MM.1S (cell line): ENCODE results near the gene CDH4.

Source experiments
- DNase-seq: peaks from one replicate; pipeline ENCODE4 v3.0.0-alpha.2; 2015
- H2AFZ ChIP-seq: fragments of 300-600 bp; sonication (generic); 2 replicates; pipeline ENCODE4 v1.6.0; 2016; ENCODE audit warnings: antibody characterized with exemption, low read length
- H3F3A ChIP-seq: fragments of 300-600 bp; sonication (generic); 2 replicates; pipeline ENCODE4 v1.6.1; 2016; ENCODE audit warnings: mild to moderate bottlenecking, antibody characterized with exemption, low read length, moderate library complexity, mixed read lengths; ENCODE audit not compliant: insufficient read depth
- H3K27ac ChIP-seq: fragments of 300-600 bp; sonication (generic); 2 replicates; pipeline ENCODE4 v1.5.1; 2016; ENCODE audit warnings: mild to moderate bottlenecking, low read length
- H3K27me3 ChIP-seq: fragments of 300-600 bp; sonication (generic); replicated peaks from 2 replicates; pipeline ENCODE4 v1.6.0; 2016; ENCODE audit warnings: low read length; ENCODE audit not compliant: insufficient read depth
- H3K36me3 ChIP-seq: fragments of 300-600 bp; sonication (generic); replicated peaks from 2 replicates; pipeline ENCODE4 v1.6.1; 2016; ENCODE audit warnings: mild to moderate bottlenecking, low read length, mixed read lengths; ENCODE audit not compliant: insufficient read depth
- H3K4me1 ChIP-seq: fragments of 300-600 bp; sonication (generic); 2 replicates; pipeline ENCODE4 v1.6.1; 2016; ENCODE audit warnings: low read length, mixed read lengths
- H3K4me2 ChIP-seq: fragments of 300-600 bp; sonication (generic); 2 replicates; pipeline ENCODE4 v1.6.0; 2016; ENCODE audit warnings: low read depth, low read length
- H3K4me3 ChIP-seq: fragments of 300-600 bp; sonication (generic); 2 replicates; pipeline ENCODE4 v1.5.1; 2016; ENCODE audit warnings: low read length, mixed read lengths
- H3K79me2 ChIP-seq: fragments of 300-600 bp; sonication (generic); 2 replicates; pipeline ENCODE4 v1.6.1; 2016; ENCODE audit warnings: mixed run types, low read length, mixed read lengths
- H3K9ac ChIP-seq: fragments of 300-600 bp; sonication (generic); 2 replicates; pipeline ENCODE4 v1.6.1; 2016; ENCODE audit warnings: low read length, mixed read lengths
- H3K9me2 ChIP-seq: fragments of 300-600 bp; sonication (generic); replicated peaks from 2 replicates; pipeline ENCODE4 v1.6.1; 2016; ENCODE audit warnings: mild to moderate bottlenecking, low read length, mixed read lengths; ENCODE audit not compliant: insufficient read depth
- H3K9me3 ChIP-seq: fragments of 300-600 bp; sonication (generic); replicated peaks from 2 replicates; pipeline ENCODE4 v1.6.1; 2016; ENCODE audit warnings: mild to moderate bottlenecking, low read length, mixed read lengths; ENCODE audit not compliant: insufficient read depth
- H4K20me1 ChIP-seq: fragments of 300-600 bp; sonication (generic); 2 replicates; pipeline ENCODE4 v1.6.1; 2016; ENCODE audit warnings: mild to moderate bottlenecking, low read length, moderate library complexity, mixed read lengths; ENCODE audit not compliant: insufficient read depth
- CTCF ChIP-seq: fragments of 300-600 bp; sonication (generic); IDR thresholded peaks from 2 replicates; pipeline ENCODE4 v1.5.1; 2016; ENCODE audit warnings: antibody characterized with exemption, low read length, mixed read lengths
- EZH2 ChIP-seq: fragments of 300-600 bp; sonication (generic); optimal IDR thresholded peaks from 2 replicates; pipeline ENCODE3; 2017; ENCODE audit warnings: low read depth, mild to moderate bottlenecking, antibody characterized with exemption, low read length, mixed read lengths
- EZH2phosphoT487 ChIP-seq: fragments of 300-600 bp; sonication (generic); IDR thresholded peaks from 2 replicates; pipeline ENCODE4 v1.6.1; 2018; ENCODE audit warnings: antibody characterized with exemption, low read length

Gene CDH4

GRCh38 chr20:61613917-61614705, 362.1 kb downstream of the CDH4 start:
- Histone ChIP-seq H3F3A (no peaks in the 10 kb centered on the region), H3K4me2 (no peak overlapping the region), H3K9me2 (no peaks in the 10 kb centered on the region), H3K4me3 (no peak overlapping the region), H3K9ac (no peak overlapping the region), H2AFZ (no peak overlapping the region), H3K4me1 (no peaks in the 10 kb centered on the region), H4K20me1 (no peaks in the 10 kb centered on the region), H3K79me2 (no peaks in the 10 kb centered on the region), H3K27ac (no peak overlapping the region), H3K9me3 (no peaks in the 10 kb centered on the region), H3K27me3 (peaks cover 65% of the 10 kb centered on the region), H3K36me3 (no peaks in the 10 kb centered on the region)
- DNase-seq = no peak
- TF ChIP-seq CTCF (no peak), EZH2phosphoT487 (no peak)

- H3K9me2 ChIP-seq = no peaks in the 10 kb centered on the region
- H3K4me1 ChIP-seq = no peaks in the 10 kb centered on the region
- H3K9ac ChIP-seq = no peak overlapping the region
- no peak overlapping the region for H3K4me3 ChIP-seq
- no peak overlapping the region for H3K4me2 ChIP-seq
- no peaks in the 10 kb centered on the region for H3K36me3 ChIP-seq
- DNase-seq = no peak
- no peaks in the 10 kb centered on the region for H3F3A ChIP-seq
- TF ChIP-seq EZH2 (no peak), EZH2phosphoT487 (no peak), CTCF (no peak)
- no peak overlapping the region for H2AFZ ChIP-seq
- no peaks in the 10 kb centered on the region for H3K79me2 ChIP-seq
- H3K9me3 ChIP-seq = no peaks in the 10 kb centered on the region
- H3K27ac ChIP-seq = no peak overlapping the region
- H3K27me3 ChIP-seq = peaks cover 67% of the 10 kb centered on the region
- no peaks in the 10 kb centered on the region for H4K20me1 ChIP-seq
These were observed 362.6 kb downstream of the CDH4 start for GRCh38 chr20:61614706-61615100.

GRCh38 chr20:61615806-61616205, 363.7 kb downstream of the CDH4 start:
- Histone ChIP-seq H3K4me2 (no peak overlapping the region), H3K27me3 (peaks cover 68% of the 10 kb centered on the region), H3K36me3 (no peaks in the 10 kb centered on the region), H3K9ac (no peak overlapping the region), H3K27ac (no peak overlapping the region), H3K4me3 (no peak overlapping the region), H3K9me2 (no peaks in the 10 kb centered on the region), H3K79me2 (no peaks in the 10 kb centered on the region), H3K9me3 (no peaks in the 10 kb centered on the region), H2AFZ (no peak overlapping the region), H3K4me1 (no peaks in the 10 kb centered on the region), H3F3A (no peaks in the 10 kb centered on the region), H4K20me1 (no peaks in the 10 kb centered on the region)
- no peak for DNase-seq
- TF ChIP-seq EZH2phosphoT487 (no peak), CTCF (no peak), EZH2 (no peak)
